HTERT RPE-1 (cell line): Measurements from ENCODE around the gene WDTC1.

Experiments used
- in situ Hi-C: fragments of 300-500 bp; cut with MboI; formaldehyde crosslinking; loops from 4 replicates; pipeline ENCODE4 v1.14.3; 2020; ENCODE audit warnings: low sequenced_read_pairs

WDTC1 gene

DNA sequence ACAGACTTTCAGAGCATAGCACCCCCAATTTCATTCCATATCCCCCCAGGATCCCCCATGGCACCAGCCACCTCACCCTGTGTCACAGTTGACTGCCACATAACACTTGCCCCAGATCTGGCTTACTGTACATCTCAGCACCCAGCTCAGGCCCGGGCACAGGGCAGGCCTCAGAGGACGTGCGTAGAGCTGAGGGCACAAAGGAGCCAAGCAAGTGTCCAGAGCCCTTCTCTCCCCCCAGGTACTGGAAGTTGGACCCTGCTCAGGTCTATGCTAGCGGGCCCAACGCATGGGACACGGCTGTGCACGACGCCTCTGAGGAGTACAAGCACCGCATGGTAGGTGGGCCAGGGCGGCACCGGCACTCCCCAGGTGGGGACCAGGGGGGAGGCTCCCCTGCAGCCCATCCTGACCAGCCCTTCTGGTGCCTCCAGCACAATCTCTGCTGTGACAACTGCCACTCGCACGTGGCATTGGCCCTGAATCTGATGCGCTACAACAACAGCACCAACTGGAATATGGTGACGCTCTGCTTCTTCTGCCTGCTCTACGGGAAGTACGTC lies 99.4 kb downstream of the WDTC1 start:
- in situ Hi-C loops: no loop called here

DNA sequence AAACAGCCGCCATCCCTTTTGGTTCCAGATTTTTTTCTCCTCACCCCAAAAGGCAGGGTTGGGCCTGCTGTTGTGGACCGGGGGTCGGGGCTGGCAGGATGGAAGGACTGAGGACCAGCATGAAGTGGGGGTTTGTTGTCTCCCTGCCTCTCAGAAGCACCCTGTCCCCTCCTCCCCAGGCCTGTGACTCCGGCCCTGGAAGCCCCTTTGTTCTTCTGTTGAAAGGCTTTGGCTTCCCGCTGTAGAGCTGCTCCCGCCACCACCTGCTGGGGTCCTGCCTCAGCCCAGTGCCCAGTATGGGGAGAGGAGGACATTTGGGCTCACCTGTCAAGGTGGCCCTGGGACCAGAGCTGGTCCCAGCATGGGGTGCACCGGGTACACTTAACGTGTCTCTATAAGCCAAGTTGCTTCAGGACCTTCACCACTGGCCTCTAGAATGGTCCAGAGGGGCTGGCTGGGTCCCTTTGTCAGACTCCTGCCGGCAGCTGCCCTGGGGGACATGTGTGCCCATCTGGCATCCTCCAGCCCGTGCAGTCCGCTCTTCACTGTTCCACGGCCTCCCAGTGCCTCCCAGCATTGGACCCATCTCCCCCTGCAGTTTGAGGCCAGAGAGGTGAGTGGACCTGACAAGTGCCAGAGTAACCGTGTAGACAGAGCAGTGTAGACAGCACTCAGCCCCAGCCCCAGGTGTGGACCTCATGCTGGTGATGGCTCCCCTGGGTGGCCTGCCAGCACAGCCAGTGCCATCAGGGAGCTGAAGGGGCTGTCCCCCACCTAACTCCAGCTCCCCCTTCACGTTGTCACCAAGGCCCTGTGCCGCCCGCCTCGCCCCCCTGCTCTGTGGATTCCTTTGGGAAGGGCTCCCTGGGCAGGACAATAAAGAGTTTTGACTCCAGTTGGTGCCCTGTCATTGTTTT lies 101.3 kb downstream of the WDTC1 start:
- in situ Hi-C loops: no loop called here

DNA sequence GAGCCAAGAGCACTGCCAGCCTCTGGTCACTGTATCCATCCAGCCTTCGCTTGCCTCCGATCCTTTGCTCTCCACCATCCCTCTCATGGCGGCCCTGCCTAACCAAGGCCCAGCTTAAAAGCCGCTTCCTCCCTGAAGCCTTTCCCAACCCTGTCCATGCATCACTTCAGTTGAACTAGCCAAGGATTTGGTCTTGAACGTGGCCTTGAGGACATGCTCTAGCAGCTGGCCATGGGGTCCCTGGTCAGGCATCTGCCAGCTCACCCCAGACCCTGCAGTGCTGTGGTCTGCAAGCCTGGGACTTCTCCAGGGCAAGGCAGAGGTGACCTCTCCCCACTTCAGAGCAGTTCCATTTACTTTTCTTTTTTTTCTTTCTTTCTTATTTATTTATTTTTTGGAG lies 102.3 kb downstream of the WDTC1 start:
- in situ Hi-C loops: no loop called here

DNA sequence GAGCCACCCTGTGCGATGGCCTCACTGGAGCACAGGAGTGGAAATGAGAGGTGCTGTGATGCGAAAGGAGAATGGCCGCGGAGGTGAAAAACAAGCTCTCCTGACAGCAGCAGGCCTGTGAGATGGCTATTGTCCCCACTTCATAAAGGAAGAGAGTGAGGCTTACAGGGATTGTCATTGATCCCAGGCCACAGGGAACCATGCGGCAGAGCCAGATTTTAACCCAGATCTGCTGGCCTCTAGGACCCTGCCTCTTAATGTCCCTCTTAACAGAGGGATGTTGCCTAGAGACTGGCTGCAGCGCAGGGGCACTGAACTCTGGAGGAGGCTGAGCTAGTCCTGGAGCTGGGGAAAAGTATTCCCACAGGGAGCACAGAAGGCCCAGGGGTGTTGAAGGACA lies 104.3 kb downstream of the WDTC1 start:
- in situ Hi-C loops: no loop called here

DNA sequence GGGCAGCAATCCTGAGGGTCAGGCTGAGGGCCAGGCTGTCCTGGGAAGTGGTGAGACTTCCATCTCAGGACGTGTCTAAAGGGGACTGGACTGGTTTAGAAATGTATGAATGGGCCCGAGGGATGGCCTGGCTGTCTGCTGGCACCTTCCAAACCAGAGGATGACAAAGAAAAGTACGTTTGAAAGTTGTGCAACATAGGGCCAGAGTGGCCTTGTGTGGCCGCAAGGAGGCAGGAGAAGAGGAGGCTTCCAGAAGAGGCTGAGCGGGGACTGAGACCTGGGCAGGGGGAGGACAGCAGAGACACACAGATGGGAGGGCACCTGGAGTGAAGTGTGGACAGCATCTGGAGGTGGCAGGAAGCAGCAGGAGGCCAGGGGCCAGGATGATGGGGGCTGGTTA lies 104.8 kb downstream of the WDTC1 start:
- in situ Hi-C loops: no loop called here

DNA sequence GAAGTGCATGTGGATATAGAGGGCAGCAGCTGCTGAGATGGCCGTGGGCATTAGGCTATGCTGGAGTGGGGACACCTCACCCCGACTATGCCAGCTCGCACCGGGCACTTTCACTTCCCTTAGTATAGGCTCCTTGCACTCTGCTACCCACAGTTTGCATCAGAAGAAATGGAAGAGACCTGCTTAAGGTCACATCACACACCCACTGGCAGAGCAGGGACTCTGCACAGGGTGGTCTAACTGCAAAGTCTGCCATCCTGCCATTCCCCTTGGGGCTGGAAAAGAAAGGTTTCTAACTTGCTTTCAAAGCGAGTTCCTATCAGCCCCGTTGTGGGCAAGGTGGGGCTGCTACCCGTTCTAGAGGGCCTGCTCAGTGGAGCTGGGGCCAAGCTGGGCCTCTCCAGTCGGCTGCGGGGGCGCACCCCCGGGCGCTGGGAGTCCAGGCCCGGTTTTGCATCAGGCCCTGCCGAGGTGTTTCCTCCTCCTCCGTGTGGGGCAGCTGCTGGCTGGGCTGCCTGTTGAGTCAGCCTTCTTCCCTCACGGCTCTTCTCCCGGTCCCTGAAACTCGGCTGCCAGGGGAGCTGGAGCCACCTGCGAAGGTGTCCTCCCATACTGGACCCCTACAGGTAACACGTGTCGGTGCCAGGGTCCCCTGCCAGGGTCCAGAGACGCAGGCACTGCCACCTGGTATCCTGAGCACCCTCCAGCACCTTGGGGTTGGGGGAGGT lies 107.3 kb downstream of the WDTC1 start, which contains the start of gene SYTL1:
SYTL1 (plus strand) TSS at position 498 of the 728 bp plus-strand sequence. CDS start 3,313 bp downstream, outside the sequence.
- in situ Hi-C loops: no loop called here

DNA sequence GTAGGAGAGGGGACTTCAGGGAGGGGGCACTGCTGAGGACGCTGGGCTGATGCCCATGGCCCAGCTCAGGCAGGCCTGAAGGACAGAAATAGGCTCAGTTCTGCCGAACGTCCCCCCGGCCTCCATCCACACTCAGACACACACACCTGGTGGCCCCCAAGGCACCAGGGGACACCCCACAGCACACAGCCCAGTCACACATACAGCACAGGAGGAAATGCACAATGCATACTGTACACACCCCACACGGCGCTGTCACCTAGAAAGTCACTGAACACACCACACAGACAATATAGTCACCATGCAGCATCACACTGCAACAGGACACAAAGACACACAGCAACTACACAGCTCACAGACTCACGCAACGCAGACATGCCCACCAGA lies 108.0 kb downstream of the WDTC1 start:
- in situ Hi-C loops: no loop called here

DNA sequence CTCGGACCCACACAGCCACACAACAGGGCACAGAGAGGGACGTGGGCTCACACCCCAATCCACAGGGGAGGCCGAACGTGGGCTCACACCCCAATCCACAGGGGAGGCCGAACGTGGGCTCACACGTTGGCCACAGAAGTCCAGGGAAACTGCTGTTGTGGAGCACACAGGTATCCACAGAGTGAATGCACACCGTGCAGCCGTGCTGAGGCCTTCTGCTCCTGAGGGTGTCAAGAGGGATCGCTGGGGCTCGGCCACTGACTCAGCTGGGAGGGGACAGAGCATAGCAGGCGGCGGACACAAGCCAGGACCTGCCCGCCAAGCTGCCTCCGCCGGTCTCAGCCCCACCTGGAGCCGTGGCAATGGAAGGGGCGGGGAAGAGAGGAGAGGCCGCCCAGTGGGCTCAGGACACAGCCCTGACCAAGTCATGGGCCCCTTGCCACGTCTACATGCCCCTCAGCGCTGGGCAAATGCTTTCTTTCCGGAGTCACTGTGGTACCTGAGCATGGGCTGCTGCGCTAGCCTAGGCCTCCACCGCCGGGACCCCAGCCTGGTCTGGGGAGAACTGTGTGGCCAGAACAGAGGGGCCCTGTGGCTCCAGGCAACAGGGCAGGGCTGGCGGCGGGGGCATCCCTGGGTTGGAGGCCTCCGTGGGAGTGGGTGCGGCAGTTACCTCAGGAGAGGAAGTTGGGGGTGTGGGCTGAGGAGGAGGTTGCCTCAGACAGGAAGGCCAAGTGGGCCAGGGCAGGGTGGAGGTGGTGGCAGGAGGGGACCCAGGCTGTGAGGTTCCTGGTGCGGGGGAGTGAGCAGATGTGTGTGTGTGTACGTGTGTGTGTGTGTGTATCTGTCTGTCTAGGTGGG lies 108.6 kb downstream of the WDTC1 start:
- in situ Hi-C loops: no loop called here

DNA sequence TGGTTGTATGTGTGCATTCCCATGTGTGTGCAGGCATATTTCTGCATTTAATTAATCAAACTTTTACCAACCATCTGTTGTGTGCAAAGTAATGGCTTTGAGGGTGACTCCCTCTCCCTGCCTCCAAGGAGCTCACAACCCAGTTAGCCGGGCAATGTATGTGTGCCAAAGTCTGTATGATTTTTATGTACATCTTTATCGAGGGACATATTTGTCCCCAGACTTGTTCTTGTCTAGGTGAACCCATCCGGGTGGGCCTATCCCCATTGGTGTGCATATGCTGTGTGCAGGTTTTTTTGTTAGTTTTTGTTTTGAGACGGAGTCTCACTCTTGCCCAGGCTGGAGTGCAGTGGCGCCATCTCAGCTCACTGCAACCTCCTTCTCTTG lies 109.2 kb downstream of the WDTC1 start:
- in situ Hi-C loops: no loop called here

DNA sequence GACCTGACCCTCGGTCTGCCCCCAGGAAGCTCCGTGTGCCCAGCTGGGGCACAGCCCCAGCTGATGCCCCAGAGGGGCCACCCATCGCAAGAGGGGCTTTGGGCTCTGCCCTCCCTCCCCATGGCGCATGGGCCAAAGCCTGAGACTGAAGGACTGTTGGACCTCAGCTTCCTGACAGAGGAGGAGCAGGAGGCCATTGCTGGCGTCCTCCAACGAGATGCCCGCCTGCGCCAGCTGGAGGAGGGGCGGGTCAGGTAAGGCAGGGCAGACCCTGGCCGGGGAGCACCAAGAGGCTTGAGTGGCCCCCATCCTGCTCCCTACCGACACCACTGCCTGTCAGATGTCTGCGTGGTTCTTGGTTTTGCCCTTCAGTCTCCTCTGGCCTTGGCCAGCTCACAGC lies 110.8 kb downstream of the WDTC1 start:
- in situ Hi-C loops: no loop called here

DNA sequence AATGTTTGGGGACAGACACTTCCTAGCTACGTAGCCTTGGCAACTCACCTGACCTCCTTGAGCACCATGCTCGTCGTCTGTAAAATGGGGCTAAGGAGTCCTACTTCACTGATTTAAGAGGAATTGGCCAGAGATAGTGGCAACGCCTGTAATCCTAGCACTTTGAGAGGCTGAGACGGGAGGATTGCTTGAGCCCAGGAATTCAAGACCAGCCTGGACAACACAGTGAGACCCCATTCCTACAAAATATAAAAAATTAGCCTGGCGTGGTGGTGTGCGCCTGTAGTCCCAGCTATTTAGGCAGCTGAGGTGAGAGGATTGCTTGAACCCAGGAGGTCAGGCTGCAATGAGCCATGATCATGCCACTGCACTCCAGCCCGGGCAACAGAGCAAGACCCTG lies 111.9 kb downstream of the WDTC1 start:
- in situ Hi-C loops: no loop called here

DNA sequence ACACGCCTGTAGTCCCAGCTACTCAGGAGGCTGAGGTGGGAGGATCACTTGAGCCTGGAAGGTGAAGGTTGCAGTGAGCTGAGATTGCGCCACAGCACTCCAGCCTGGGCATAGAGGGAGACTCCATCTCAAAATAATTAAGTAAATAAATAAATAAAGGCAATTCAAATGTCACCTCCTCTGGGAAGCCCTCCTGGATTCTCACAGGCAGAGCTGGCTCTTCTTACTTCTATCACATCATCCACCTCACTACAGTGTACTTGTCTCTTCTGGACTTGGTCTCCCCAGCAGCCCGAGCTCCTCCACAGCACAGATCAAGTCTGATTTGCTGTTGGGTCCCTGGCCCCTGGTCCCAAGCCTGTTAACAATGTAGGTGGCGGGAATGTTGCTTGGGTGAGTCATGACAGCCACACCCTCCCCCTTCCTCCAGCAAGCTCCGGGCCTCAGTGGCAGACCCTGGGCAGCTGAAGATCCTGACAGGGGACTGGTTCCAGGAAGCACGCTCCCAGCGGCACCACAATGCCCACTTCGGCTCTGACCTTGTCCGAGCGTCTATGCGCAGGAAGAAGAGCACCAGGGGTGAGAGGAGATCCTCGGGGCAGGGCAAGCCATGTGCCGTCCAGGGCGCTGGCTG lies 112.7 kb downstream of the WDTC1 start:
- in situ Hi-C loops: no loop called here

DNA sequence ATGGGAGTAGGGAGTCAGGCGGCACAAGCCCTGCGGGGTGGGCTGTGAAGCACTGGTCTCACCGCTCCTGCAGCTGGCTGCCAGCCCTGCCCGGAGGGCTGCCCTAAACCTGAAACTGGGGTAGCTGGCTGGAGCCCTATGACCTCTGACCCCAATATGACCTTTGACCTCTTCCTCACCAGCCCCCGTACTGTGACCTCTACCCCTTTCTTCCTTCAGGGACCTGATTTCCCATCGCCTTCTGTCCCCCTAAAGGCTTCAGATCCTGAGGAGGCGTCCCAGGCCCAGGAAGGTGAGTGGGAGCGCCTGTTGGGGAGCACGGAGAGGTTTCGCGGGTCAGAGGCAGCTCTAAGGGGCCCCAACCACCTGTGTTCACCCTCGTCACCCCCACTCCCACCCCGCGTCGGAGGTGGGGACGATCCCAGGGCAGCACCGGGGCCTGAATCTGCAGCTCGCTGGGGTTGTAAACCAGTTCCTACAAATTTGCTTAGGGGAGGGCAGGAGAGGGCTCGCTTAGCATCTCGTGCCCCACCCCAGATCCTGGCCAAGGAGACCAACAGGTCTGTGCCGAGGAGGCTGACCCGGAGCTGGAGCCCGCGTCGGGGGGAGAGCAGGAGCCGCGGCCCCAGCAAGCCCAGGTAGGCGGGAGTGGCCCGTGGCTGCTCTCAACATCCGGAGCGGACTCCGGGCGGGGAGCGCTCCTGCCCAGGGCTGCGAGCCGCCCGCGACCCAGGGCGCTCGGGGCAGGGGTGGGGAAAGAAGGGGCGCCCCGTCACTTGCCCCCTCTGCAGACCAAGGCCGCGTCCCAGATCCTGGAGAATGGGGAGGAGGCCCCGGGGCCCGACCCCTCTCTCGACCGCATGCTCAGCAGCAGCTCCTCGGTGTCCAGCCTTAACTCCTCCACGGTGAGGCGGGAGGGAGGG lies 114.7 kb downstream of the WDTC1 start:
- in situ Hi-C loops: no loop called here

DNA sequence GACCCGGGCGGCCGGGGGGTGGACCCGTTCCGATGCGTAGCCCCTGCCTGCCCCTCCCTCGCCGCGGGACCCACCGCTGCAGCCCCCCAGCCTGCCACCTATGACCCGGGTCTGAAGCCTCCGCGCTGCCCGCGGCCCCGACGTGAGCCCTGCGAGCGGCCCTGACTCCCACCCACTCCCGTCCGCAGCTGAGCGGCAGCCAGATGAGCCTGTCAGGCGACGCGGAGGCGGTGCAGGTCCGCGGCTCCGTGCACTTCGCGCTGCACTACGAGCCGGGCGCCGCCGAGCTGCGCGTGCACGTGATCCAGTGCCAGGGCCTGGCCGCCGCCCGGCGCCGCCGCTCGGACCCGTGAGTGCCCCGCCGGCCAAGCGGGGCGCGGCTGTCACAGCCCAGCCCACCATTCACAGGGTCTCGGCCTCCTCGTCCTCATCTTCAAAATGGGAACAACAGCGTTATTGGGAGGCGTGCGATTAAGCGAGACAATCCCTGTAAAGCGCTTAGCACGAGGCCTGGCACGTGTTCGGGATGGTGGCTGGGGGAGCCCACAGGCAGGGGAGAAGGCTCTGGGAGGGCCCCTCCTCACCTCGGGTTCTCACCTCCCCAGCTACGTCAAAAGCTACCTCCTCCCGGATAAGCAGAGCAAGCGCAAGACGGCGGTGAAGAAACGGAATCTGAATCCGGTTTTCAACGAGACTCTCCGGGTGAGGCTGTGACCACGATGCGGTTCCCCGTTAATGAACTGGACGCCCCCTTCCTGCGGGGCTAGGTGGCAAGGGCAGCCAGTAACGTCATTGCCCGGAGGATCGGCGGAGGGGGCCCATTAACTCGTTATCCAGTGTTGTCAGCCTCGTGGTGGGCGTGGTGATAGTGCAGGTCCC lies 115.6 kb downstream of the WDTC1 start:
- in situ Hi-C loops: no loop called here

DNA sequence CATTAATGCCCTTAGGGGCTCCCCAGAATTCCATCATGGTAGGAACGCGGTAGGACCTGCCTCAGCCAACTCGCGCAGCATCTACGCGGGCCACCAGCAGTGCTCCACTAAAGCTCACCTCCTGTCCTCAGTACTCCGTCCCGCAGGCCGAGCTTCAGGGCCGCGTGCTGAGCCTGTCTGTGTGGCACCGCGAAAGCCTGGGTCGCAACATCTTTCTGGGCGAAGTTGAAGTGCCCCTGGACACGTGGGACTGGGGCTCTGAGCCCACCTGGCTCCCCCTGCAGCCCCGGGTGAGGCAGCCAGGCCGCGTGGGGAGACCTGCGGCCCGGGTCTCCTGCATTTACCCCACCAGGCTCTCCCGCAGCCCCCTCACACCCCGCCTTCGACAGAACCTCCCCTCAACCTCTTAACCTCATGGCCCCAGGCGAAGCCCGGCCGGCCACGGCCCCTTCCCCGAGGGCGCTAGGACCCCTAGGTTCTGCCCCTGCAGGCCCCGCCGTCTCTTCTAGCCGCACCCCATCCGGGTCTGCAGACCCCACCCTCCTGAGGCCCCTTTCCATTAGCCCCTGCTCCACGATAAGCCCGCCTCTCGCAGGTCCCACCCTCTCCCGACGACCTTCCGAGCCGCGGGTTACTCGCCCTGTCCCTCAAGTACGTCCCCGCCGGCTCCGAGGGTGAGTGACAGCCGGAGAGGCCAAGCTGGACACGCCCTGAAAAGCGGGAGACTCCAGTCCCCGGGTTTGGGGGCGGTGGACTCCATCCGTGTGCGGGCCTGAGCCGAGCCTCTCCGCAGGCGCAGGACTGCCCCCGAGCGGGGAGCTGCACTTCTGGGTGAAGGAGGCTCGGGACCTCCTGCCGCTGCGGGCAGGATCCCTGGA lies 116.5 kb downstream of the WDTC1 start:
- in situ Hi-C loops: no loop called here

DNA sequence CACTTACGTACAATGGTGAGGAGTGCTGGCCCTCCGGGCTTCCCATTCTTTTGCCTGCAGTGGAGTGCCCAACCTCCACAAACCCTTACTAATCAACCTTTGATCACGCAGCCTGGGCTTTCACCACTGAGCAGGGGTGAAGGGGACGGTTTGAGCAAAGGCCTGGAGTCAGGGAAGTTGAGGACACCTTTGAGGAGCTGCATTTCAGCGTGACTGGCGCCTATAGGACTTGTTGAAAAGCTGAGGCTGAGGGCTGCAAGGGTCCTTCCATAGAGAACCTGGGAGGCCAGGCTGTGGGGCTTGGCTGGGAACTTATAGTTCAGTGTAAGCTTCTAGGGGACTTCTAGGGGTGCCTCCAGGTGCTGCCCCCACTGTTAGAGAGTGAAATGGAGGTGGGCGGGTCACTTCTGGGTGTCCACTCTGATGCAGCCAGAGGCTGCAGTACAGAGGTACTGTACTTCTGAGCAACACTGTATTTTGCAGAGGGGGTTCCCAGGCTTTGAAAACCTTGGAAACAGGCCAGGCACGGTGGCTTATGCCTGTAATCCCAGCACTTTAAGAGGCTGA lies 117.2 kb downstream of the WDTC1 start:
- in situ Hi-C loops: no loop called here

DNA sequence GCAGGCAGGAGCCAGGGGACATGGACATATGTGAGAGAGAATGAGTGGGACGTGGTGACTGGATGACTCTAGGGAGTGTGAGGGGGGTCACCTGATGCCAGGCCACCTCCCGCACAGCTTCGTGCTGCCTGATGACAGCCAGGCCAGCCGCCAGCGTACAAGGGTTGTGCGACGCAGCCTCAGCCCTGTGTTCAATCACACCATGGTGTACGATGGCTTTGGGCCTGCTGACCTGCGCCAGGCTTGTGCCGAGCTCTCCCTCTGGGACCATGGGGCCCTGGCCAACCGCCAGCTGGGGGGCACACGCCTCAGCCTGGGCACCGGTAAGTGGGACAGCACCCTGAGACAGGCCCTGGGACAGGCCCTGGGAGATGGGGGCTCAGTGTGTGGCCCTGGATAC lies 118.7 kb downstream of the WDTC1 start:
- in situ Hi-C loops: no loop called here
